IPS-20b (cell line): ENCODE results near the gene CNPY1.

Experiments used
- H3K27ac ChIP-seq: one replicate; pipeline ENCODE4 v1.5.1; 2013; ENCODE audit warnings: low read length
- H3K27me3 ChIP-seq: 2 replicates; pipeline ENCODE4 v1.6.1; 2013; ENCODE audit warnings: mild to moderate bottlenecking, low read length, inconsistent platforms; ENCODE audit not compliant: insufficient read depth
- H3K36me3 ChIP-seq: 2 replicates; pipeline ENCODE4 v1.6.1; 2013; ENCODE audit warnings: low read depth, mild to moderate bottlenecking, inconsistent platforms, low read length, moderate library complexity; ENCODE audit not compliant: insufficient read depth
- H3K4me1 ChIP-seq: 2 replicates; pipeline ENCODE4 v1.6.1; 2013; ENCODE audit warnings: mild to moderate bottlenecking, control low read depth, inconsistent platforms, low read length, moderate library complexity; ENCODE audit not compliant: insufficient read depth
- H3K4me3 ChIP-seq: 2 replicates; pipeline ENCODE4 v1.5.1; 2013; ENCODE audit warnings: mild to moderate bottlenecking, low read length, inconsistent platforms
- H3K9ac ChIP-seq: 2 replicates; pipeline ENCODE4 v1.6.1; 2013; ENCODE audit warnings: low read depth, mild to moderate bottlenecking, inconsistent platforms, low read length, moderate library complexity
- H3K9me3 ChIP-seq: 2 replicates; pipeline ENCODE4 v1.6.1; 2013; ENCODE audit warnings: mild to moderate bottlenecking, low read depth, low read length, inconsistent platforms; ENCODE audit not compliant: insufficient read depth

Gene CNPY1

GRCh38 chr7:155470686-155471638, 75.4 kb downstream of the CNPY1 start:
- H3K4me3 ChIP-seq, result no peak overlapping the region
- peaks cover 100% of the 10 kb centered on the region for H3K27me3 ChIP-seq
- H3K9ac ChIP-seq, result no peak overlapping the region
- H3K36me3 ChIP-seq, result no peaks in the 10 kb centered on the region
- H3K4me1 ChIP-seq, result peaks cover 25% of the 10 kb centered on the region
- H3K27ac ChIP-seq, result no peak overlapping the region
- H3K9me3 ChIP-seq, result peaks cover under 1% of the 10 kb centered on the region

GRCh38 chr7:155470186-155470487, 76.2 kb downstream of the CNPY1 start:
- H3K36me3 ChIP-seq, result no peaks in the 10 kb centered on the region
- peaks cover 25% of the 10 kb centered on the region for H3K4me1 ChIP-seq
- peaks cover 100% of the 10 kb centered on the region for H3K27me3 ChIP-seq
- H3K9ac ChIP-seq, result no peak overlapping the region
- H3K27ac ChIP-seq, result no peak overlapping the region
- H3K9me3 ChIP-seq, result peaks cover 3% of the 10 kb centered on the region
- no peak overlapping the region for H3K4me3 ChIP-seq

- Histone ChIP-seq H3K27me3 (peaks cover 100% of the 10 kb centered on the region), H3K4me3 (no peak overlapping the region), H3K27ac (no peak overlapping the region), H3K9ac (no peak overlapping the region), H3K9me3 (peaks cover 3% of the 10 kb centered on the region), H3K36me3 (no peaks in the 10 kb centered on the region), H3K4me1 (peaks cover 25% of the 10 kb centered on the region)
These were observed 76.8 kb downstream of the CNPY1 start for GRCh38 chr7:155469311-155470185.

- no peak overlapping the region for H3K27ac ChIP-seq
- peaks cover 3% of the 10 kb centered on the region for H3K9me3 ChIP-seq
- no peaks in the 10 kb centered on the region for H3K36me3 ChIP-seq
- H3K4me3 ChIP-seq, result peak overlapping the region; percentile 54; the same call in 1 of the 2 replicates
- H3K9ac ChIP-seq, result no peak overlapping the region
- peaks cover 25% of the 10 kb centered on the region for H3K4me1 ChIP-seq
- H3K27me3 ChIP-seq, result peaks cover 100% of the 10 kb centered on the region
These were observed 77.6 kb downstream of the CNPY1 start for GRCh38 chr7:155468785-155469148.

- H3K4me3 ChIP-seq, result peak overlapping the region; percentile 54; the same call in 1 of the 2 replicates
- H3K9ac ChIP-seq, result peak overlapping the region; percentile 46; the same call in 1 of the 2 replicates
- H3K27ac ChIP-seq, result no peak overlapping the region
- peaks cover 25% of the 10 kb centered on the region for H3K4me1 ChIP-seq
- no peaks in the 10 kb centered on the region for H3K36me3 ChIP-seq
- peaks cover 3% of the 10 kb centered on the region for H3K9me3 ChIP-seq
- peaks cover 100% of the 10 kb centered on the region for H3K27me3 ChIP-seq
These were observed 78.2 kb downstream of the CNPY1 start for GRCh38 chr7:155467846-155468784.

- Histone ChIP-seq H3K4me1 (peaks cover 15% of the 10 kb centered on the region), H3K4me3 (peak overlapping the region; percentile 41; the same call in 1 of the 2 replicates)
These were observed 79.3 kb downstream of the CNPY1 start for GRCh38 chr7:155466814-155467733.

GRCh38 chr7:155466142-155466813, 80.1 kb downstream of the CNPY1 start:
- Histone ChIP-seq H3K9me3 (peaks cover 3% of the 10 kb centered on the region), H3K9ac (no peak overlapping the region), H3K27ac (no peak overlapping the region), H3K4me3 (no peak overlapping the region; the same call in 1 of the 2 replicates), H3K36me3 (no peaks in the 10 kb centered on the region), H3K4me1 (peaks cover 9% of the 10 kb centered on the region), H3K27me3 (peaks cover 100% of the 10 kb centered on the region)

More at GRCh38 chr7:155466814-155467733, 79.3 kb downstream of the CNPY1 start:
- Histone ChIP-seq H3K9me3 (peaks cover 3% of the 10 kb centered on the region), H3K27ac (no peak overlapping the region), H3K9ac (peak overlapping the region; percentile 12; the same call in 1 of the 2 replicates), H3K36me3 (no peaks in the 10 kb centered on the region), H3K27me3 (peaks cover 100% of the 10 kb centered on the region)

GRCh38 chr7:155465761-155466141, 80.6 kb downstream of the CNPY1 start:
- no peak overlapping the region for H3K4me3 ChIP-seq
- peaks cover 100% of the 10 kb centered on the region for H3K27me3 ChIP-seq
- peaks cover 5% of the 10 kb centered on the region for H3K9me3 ChIP-seq
- peaks cover 3% of the 10 kb centered on the region for H3K4me1 ChIP-seq
- no peaks in the 10 kb centered on the region for H3K36me3 ChIP-seq
- H3K27ac ChIP-seq, result no peak overlapping the region
- H3K9ac ChIP-seq, result no peak overlapping the region

GRCh38 chr7:155464948-155465739, 81.2 kb downstream of the CNPY1 start:
- Histone ChIP-seq H3K36me3 (no peaks in the 10 kb centered on the region), H3K4me3 (no peak overlapping the region)

More at GRCh38 chr7:155464948-155465739, 81.2 kb downstream of the CNPY1 start:
- H3K4me1 ChIP-seq, result no peaks in the 10 kb centered on the region
- peaks cover 5% of the 10 kb centered on the region for H3K9me3 ChIP-seq
- H3K9ac ChIP-seq, result no peak overlapping the region
- no peak overlapping the region for H3K27ac ChIP-seq
- H3K27me3 ChIP-seq, result peaks cover 100% of the 10 kb centered on the region
